ENCODE data around the gene FXYD2. TPM values are rescaled to one million over a fixed set of nuclear protein-coding genes. Genes with fewer than 3 reads are reported as not detected.

FXYD2 gene
- total and polyA plus RNA-seq, 9 of the 15 experiments (the other 6 are each of a cell fraction or from before 2014, with no cell fraction given): not detected

- 2% methylated on average over 10 of the region's 10 CpGs for WGBS (ENCODE audit: insufficient coverage, low coverage, missing lambda C conversion rate)
- FAIRE-seq (no peak), DNase-seq (ENCODE audit: extremely low read depth in 1 of 4, low spot score in 3 of 4) (no peak), ATAC-seq (no peak)
- no peaks in the 10 kb centered on the region for H3K9me3 ChIP-seq (replicated peaks; ENCODE audit: control insufficient read depth, insufficient read depth, low read depth, low read length)
- H3K4me3 ChIP-seq: no peak overlapping the region
- POLR2A ChIA-PET: interaction anchor here (0.9 kb wide), 1 partner anchor 24 kb away, joined by 8 read pairs; no protein-coding TSS in a partner anchor
- CTCF ChIA-PET (ENCODE audit: low intra/inter-chr PET ratio): no interaction called here
- H3K79me2 ChIP-seq (ENCODE audit: control insufficient read depth, insufficient read depth, low read length): no peaks in the 10 kb centered on the region
- intact Hi-C loops (cut with micrococcal nuclease) (no loop called here), in situ Hi-C loops (cut with MboI) (no loop called here)
- H3K9me1 ChIP-seq (ENCODE audit: control insufficient read depth, insufficient read depth, low read length): no peaks in the 10 kb centered on the region
- TF ChIP-seq ZNF121 (CRISPR knock-in tag; conservative IDR thresholded peaks at IDR 0.05) (no peak), PCBP1 (IDR thresholded peaks at IDR 0.05; ENCODE audit: low read depth, low read length, poor library complexity, severe bottlenecking) (no peak), CSDE1 (IDR thresholded peaks at IDR 0.05) (no peak), POLR2B (IDR thresholded peaks at IDR 0.05; ENCODE audit: low read depth, partially characterized antibody) (no peak), HNRNPL (IDR thresholded peaks at IDR 0.05; ENCODE audit: low read depth, low read length) (no peak), XRCC5 (IDR thresholded peaks at IDR 0.05; ENCODE audit: low read depth, low read length) (no peak)
- peaks cover 13% of the 10 kb centered on the region; the same call in 1 of the 2 replicates for H4K20me1 ChIP-seq (replicated peaks; ENCODE audit: control insufficient read depth, insufficient read depth, low read length)
- H3K36me3 ChIP-seq (ENCODE audit: control insufficient read depth, insufficient read depth, low read length): no peaks in the 10 kb centered on the region
- no TSS peak for BruUV-seq (replicated peaks)
- no peak overlapping the region for H3K4me2 ChIP-seq (ENCODE audit: insufficient read depth, low read length)
- peaks cover 29 to 85% of the 10 kb centered on the region in 2 experiments for H3K27me3 ChIP-seq (ENCODE audit: control insufficient read depth in 2 of 2, insufficient read depth in 2 of 2, low read length in 2 of 2)
- no peak overlapping the region for H3K9ac ChIP-seq (ENCODE audit: insufficient read depth in 1 of 2, low read depth in 2 of 2, low read length in 2 of 2)
- no peak overlapping the region for H2AFZ ChIP-seq (ENCODE audit: low read depth, low read length)
- H3K4me1 ChIP-seq (replicated peaks in 1 of 2; ENCODE audit: control insufficient read depth in 2 of 2, insufficient read depth in 2 of 2, low read length in 2 of 2): peaks cover 0 to 28% of the 10 kb centered on the region in 2 experiments; a peak in 1 of 5 replicates
- H3K27ac ChIP-seq (ENCODE audit: extremely low read depth, low read depth, low read length): no peak overlapping the region
These were observed 1.6 kb upstream of the FXYD2 start for GRCh38 chr11:117826190-117826570.
